ENCODE results near the gene CCDC146.
"Not testable (repeated sequence)": the region's sequence is repeated elsewhere in the genome, so short reads cannot be mapped to it uniquely, and the experiment has no call there.

The CCDC146 gene

DNA sequence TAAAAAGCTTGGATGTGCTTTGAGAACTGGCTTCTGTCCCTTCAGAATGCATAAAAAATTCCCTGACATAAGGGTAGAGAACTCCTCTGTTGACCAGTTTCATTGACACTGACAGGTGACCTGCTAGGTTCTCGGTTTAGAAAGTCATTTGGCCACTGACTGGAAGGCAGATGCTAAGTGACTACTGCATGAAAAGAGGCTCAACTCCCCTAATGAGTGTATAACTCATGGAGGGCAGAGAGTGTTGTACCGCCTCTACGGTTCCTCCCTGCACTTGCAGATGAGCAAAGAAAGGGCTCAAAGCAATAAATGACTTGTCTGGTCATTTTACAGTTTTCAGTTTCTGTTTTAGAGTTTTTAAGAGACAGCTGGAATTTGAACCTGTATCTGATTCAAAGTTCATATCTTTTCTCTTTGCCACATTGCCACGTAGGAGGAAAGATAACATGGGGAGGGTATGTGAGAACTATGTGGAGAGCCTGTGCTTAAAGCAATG is 80.1 kb downstream of the CCDC146 start:
- no peak for DNase-seq (ENCODE audit: low read depth)

DNA sequence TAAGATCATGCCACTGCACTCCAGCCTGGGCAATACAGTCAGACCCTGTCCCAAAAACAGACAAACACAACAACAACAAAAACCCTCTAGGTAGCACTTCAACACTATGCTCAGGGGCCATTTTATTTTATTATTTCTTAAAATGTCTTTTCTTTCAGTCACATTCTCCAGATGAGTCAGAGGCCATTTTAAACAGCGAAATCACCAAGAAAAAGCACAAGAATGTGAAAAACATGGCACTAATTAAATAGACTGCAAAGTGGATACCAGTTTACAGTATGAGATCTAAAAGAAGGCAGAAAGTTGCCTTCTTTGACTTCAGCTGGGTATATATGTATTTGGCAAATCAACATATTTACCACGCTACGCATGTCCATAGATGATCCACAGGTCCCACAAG is 83.3 kb downstream of the CCDC146 start:
- no peak for DNase-seq (ENCODE audit: low read depth)

DNA sequence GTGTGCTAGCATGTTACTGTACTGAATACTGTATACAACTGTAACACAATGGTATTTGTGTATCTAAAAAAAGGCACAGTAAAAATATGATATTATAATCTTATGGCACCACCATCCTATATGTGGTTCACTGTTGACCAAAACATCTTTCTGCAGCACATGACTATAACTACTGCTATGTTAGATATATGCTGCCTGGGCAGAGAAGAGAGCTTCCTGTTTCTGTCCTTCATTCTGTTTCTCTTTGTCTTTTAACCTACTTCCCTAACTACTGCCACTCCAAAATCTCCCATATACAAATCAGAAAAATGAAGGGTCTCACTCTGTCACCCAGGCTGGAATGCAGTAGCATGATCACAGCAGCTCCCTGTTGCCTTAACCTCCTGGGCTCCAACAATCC is 86.0 kb downstream of the CCDC146 start:
- no peak for DNase-seq (ENCODE audit: low read depth)

DNA sequence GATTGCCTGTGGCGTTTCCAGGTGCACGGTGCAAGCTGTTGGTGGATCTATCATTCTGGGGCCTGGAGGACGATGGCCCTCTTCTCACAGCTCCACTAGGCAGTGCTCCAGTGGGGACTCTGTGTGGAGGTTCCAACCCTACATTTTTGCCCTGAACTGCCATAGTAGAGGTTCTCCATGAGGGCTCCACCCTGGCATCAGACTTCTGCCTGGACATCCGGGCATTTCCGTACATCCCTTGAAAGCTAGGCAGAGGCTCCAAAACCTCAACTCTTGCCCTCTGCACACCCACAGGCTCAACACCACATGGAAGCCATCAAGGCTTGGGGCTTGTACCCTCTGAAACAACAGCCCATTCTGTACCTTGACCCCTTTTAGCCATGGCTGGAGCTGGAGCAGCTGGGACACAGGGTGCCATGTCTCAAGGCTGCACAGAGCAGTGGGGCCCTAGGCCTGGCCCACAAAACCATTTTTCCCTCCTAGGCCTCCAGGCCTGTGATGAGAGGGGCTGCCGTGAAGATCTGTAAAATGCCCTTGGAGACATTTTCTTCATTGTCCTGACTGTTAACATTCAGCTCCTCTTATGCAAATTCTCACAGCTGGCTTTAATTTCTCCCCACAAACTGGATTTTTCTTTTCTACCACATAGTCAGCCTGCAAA is 87.2 kb downstream of the CCDC146 start:
- DNase-seq (ENCODE audit: low read depth), result no peak

DNA sequence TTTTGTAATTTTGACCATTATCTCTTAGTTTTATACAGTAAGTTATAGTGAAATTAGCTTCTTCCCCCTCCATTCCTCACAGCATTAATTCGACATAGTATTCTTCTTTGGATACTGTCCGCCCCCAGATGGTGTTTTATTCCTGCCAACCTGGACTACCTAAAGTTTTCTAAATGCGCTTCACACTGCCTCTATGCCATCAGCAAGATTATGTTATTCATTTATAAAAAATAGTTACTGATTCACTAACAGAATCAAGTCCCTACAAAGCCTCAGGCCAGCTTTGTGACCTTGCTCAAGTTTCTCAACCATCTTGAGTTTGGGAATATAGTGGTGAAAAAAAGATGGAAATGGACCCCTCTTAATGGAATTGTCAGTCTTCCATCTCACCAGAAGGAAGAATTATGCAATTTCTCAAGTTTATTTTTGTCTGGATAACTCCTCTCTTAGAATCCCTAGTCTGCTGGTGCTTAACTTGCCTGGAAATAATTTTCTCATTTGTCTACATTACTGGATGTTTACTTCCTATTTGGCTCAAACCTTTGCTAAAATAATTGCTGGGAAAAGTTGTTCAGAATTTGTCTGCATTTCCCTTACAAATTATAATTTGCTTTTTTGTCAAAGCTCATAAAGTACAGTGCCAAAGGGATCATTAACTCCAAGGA is 93.9 kb downstream of the CCDC146 start:
- no peak for DNase-seq (ENCODE audit: low read depth)

DNA sequence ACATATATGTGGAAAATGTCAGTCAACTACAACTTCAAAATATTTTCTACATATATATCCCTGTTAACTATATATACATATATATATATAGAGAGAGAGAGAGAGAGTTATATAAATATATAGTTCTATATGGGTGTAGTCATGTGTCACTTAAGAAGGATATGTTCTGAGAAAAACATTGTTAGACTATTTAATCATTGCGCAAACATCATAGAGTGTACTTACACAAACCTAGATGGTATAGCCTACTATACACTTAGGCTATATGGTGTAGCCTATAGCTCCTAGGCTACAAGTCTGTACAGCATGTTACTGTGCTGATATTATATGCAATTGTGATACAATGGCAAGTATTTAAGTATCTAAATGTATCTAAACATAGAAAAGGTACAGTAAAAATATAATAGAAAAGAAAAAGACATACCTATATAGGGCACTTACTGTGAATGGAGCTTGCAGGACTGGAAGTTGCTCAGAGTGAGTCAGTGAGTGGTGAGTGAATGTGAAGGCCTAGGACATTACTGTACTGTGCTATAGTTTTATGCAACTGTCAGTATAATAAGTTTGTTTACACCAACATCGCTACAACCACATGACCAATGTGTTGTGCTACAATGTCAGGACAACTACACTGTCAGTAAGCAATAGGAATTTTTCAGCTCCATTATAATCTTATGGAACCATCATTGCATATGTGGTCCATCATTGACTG is 95.2 kb downstream of the CCDC146 start:
- DNase-seq (ENCODE audit: low read depth), result no peak

DNA sequence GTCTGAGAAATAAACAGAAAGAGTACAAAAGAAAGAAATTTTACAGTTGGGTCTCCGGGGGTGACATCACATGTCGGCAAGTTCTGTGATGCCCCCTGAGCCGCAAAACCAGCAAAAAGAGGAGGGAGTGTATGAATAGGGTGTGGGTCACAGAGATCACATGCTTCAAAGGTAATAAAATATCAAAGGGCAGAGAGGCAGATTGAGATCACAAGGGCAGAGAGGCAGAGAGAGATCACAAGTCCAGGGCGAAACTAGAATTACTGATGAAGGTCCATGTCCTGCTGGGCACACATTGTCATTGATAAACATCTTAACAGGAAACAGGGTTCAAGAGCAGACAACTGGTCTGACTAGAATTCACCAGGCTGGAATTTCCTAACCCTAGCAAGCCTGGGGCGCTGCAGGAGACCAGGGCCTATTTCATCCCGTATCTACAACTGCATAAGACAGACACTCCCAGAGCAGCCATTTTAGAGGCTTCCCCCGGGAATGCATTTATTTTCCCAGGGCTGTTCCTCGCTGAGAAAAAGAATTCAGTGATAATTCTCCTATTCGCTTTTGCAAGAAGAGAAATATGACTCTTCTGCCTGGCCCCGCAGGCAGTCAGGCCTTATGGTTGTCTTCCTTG is 97.4 kb downstream of the CCDC146 start:
- DNase-seq (ENCODE audit: low read depth), result not testable (repeated sequence)

DNA sequence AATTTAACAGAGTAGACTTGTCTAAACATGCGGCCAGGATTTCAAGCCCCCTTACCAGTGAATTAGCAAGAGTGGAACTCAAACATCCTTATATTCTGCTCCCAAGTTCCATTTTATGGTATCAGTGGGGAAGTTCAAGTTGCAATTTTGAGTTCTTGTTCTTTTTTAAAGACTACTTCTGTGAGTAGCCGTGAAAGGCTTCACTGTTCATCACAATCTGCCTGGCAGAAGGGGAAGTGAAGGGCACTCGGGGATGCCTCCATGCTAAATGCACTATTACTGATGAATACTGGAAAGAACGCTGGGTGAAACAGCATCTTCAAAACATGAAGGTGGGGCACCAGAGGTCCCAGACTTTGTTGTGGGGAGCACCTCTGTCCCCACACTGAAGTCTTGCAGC is 99.7 kb downstream of the CCDC146 start:
- no peak for DNase-seq (ENCODE audit: low read depth)

GRCh38 chr7:77222819-77223218 is 100.4 kb downstream of the CCDC146 start:
- DNase-seq (ENCODE audit: low read depth), result no peak

GRCh38 chr7:77223261-77223660 is 100.8 kb downstream of the CCDC146 start:
- no peak for DNase-seq (ENCODE audit: low read depth)

DNA sequence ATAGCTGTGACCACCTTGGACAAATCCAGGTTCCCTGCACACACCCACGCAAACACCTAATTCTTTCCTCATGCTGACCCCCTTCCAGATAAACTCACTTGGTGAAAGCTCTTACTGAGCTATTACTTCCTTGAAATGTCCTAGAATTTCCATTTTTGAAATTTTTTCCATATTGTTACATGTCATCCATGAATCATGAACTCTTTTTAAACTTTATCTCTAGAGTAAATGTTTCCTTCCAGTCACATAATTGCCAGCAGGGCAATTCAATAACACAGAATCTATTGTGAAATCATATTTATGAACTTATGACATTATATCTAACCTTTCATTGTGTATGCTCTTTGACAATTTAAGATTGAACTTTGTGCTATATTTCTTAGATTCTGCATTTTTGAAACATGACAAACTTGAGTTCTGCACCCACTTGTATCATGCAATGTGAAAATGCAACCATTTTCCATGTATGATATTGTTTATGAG is 104.0 kb downstream of the CCDC146 start:
- DNase-seq (ENCODE audit: low read depth), result no peak

DNA sequence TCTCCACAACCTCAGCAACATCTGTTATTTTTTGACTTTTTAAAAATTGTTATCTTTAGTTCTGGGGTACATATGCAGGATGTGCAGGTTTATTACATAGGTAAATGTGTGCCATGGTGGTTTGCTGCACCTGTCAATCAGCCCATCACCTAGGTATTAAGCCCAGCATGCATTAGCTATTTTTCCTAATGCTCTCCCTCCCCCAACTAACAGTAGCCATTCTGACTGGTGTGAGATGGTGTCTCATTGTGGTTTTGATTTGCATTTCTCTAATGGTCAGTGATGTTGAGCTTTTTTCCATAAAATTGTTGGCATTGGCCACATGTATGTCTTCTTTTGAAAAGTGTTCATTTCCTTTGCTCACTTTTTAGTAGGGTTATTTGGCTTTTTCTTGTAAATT is 106.4 kb downstream of the CCDC146 start:
- DNase-seq (ENCODE audit: low read depth), result not testable (repeated sequence)

GRCh38 chr7:77232467-77232866 is 110.1 kb downstream of the CCDC146 start:
- no peak for DNase-seq (ENCODE audit: low read depth)

DNA sequence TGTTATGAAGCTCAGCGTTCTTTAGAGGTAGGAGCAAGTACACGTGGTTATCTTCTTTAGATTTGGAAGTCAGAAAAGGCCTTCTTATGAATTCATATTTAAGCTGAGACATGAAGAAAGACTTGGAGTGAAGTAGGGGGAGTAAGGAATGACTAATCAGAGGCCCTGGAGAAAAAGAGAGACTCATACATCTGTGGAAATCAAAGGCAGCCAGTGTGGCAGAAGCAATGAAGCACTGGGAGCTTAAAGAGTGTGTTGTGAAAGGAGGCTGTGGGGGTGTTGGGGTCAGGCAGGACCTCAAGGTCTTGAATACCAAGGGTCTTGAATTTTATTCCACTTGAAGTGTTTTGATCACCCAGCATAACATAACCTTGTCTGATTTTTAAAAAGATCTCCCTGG is 112.9 kb downstream of the CCDC146 start:
- DNase-seq (ENCODE audit: low read depth), result no peak

DNA sequence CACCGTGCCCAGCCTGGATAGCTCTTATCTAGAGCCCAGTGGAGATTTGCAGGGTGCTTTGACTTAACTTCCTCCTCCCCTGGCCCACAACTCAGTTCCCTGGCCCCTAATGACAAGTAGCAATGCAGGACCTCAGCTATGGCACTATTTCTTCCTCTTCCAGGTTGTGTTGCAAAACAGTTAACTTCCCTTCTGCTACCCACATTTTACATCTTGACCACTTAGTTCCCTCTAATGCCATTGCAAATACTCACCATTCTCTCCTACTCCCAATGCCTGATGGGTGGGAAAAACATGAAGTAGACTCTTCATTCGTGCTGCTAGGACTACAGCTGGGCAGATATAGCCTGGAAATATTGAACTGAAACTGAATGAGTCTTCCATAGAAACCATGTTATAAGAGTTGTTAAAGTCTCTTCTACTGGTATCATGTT is 116.3 kb downstream of the CCDC146 start:
- no peak for DNase-seq (ENCODE audit: low read depth)

GRCh38 chr7:77239471-77239870 is 117.1 kb downstream of the CCDC146 start:
- no peak for DNase-seq (ENCODE audit: low read depth)

DNA sequence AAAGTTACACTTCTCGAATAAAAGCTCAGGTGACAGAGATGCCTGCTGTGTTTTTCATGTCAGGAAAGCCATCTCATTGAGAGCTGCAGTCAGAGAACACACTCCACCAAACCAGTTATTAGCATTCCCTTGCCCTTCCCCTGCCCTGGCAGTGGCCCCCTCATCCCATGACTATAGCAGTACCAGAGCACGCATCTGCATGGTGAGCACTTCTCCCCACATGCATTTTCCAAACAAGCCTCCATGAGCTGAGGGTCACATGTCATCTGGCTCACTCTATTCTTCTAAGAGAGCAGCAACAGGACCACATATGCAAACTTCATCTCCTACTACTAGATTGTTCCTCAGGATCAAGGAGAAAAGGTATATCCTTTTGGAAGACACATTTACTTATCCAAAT is 119.7 kb downstream of the CCDC146 start:
- no peak for DNase-seq (ENCODE audit: low read depth)

DNA sequence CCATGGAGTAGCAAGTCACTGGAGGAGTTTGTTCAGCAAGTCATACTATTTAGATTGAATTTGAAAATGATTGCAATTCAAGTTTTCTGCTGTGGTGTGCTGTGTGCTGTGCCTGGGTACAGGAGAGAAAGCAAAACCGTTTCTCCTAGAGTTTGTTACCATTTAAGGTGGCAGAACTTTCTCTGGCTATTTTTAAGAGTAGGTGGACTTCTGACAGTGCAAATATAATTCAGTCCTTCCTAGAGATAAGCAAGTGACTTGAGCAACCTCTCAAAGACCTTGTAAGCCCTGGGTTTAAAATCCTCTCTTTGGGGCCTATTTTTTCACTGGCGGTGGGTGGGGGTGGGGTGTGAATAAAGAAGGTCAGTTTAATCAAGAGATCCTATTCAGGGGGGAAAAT is 120.1 kb downstream of the CCDC146 start:
- DNase-seq (ENCODE audit: low read depth), result no peak

GRCh38 chr7:77244222-77244934 is 122.0 kb downstream of the CCDC146 start:
- DNase-seq (ENCODE audit: low read depth), result no peak

- no peak for DNase-seq (ENCODE audit: low read depth)
Observed at GRCh38 chr7:77245015-77245755, 122.8 kb downstream of the CCDC146 start.

GRCh38 chr7:77246026-77246640 is 123.7 kb downstream of the CCDC146 start:
- DNase-seq (ENCODE audit: low read depth), result no peak
